ENCODE results near the gene PEX11G. TPM values are rescaled to one million over a fixed set of nuclear protein-coding genes. Genes with fewer than 3 reads are reported as not detected.

Gene PEX11G
- total and polyA plus RNA-seq, 2 donors (not counting 3 experiments of a cell fraction or from before 2014, with no cell fraction given), result 1.3 to 1.9 TPM

DNA sequence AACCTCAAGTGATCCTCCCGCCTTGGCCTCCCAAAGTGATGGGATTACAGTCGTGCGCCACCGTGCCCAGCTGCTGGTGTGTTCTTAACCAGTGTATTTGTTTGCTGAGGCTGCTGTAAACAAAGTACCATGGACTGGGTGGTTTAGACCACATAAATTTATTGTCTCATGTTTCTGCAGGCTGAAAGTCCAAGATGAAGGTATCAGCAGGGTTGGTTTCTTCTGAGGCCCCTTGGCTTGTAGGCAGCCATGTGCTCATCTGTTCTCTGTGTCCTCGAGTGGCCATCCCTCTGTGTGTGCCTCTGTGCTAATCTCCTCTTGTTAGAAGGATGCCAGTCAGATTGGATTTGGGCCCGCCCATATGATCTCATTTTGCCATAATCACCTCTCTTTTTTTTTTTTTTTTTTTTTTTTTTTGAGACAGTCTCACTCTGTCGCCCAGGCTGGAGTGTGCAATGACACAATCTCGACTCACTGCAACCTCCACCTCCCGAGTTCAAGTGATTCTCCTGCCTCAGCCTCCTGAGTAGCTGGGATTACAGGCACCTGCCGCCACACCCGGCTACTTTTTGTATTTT, 31.8 kb downstream of the PEX11G start:
- Histone ChIP-seq H3K9me1 (replicated peaks; ENCODE audit: control insufficient read depth, extremely low read depth, insufficient read depth, low read length) (no peaks in the 10 kb centered on the region), H3K27me3 (ENCODE audit: control insufficient read depth in 2 of 2, insufficient read depth in 2 of 2, low read length in 2 of 2) (no peaks in the 10 kb centered on the region), H2AFZ (ENCODE audit: low read depth, low read length) (no peak overlapping the region), H3K27ac (ENCODE audit: insufficient read depth, low read depth, low read length) (no peak overlapping the region), H3K36me3 (ENCODE audit: control insufficient read depth in 2 of 2, extremely low read depth in 1 of 2, insufficient read depth in 2 of 2, low read length in 2 of 2) (peaks cover 3 to 33% of the 10 kb centered on the region in 2 experiments), H3K9me3 (replicated peaks; ENCODE audit: control insufficient read depth, insufficient read depth, low read length) (no peaks in the 10 kb centered on the region), H3K4me1 (ENCODE audit: control insufficient read depth, extremely low read depth, insufficient read depth, low read length) (no peaks in the 10 kb centered on the region), H3K4me2 (ENCODE audit: insufficient read depth, low read length) (no peak overlapping the region), H3K4me3 (replicated peaks in 1 of 3; ENCODE audit: insufficient read depth in 1 of 3, low read depth in 1 of 3, low read length in 3 of 3) (no peak overlapping the region), H3K9ac (replicated peaks; ENCODE audit: extremely low read depth, insufficient read depth, low read length) (no peak overlapping the region), H4K20me1 (replicated peaks; ENCODE audit: control insufficient read depth, extremely low read depth, insufficient read depth, low read length) (no peaks in the 10 kb centered on the region), H3K79me2 (ENCODE audit: control insufficient read depth, insufficient read depth, low read length) (no peaks in the 10 kb centered on the region)
- intact Hi-C loops (cut with micrococcal nuclease), result no loop called here
- no TSS peak for BruUV-seq (replicated peaks)
- ChIA-PET POLR2A (no interaction called here), CTCF (no interaction called here)
- dilution Hi-C loops (cut with MboI; ENCODE audit: extremely low pct_ligation_motif_present, low sequenced_read_pairs), result no loop called here
- FAIRE-seq, result no peak
- TF ChIP-seq FOS (IDR thresholded peaks at IDR 0.05; ENCODE audit: borderline replicate concordance, insufficient read depth, low read length) (no peak), JUN (IDR thresholded peaks at IDR 0.05; ENCODE audit: borderline replicate concordance, insufficient read depth, insufficient read length, low read depth) (no peak), MYC (IDR thresholded peaks at IDR 0.05; ENCODE audit: low read depth, low read length) (no peak), EZH2 (IDR thresholded peaks at IDR 0.05; ENCODE audit: borderline replicate concordance, low read depth, low read length, severe bottlenecking) (no peak), POLR2AphosphoS5 (IDR thresholded peaks at IDR 0.05; ENCODE audit: insufficient read depth, low read depth, low read length) (no peak), GATA2 (IDR thresholded peaks at IDR 0.05; ENCODE audit: insufficient read depth, insufficient read length, low read depth, low read length) (no peak)
- TF ChIP-seq, protein P1, sequence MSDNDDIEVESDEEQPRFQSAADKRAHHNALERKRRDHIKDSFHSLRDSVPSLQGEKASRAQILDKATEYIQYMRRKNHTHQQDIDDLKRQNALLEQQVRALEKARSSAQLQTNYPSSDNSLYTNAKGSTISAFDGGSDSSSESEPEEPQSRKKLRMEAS (IDR thresholded peaks at IDR 0.05; ENCODE audit: insufficient read depth, insufficient read length), result no peak
- DNase-seq (ENCODE audit: low read depth, low spot score), result no peak
